HG02981 (cell line): ENCODE measurements around the gene PAPPA2.
"Not testable (repeated sequence)": the region's sequence is repeated elsewhere in the genome, so short reads cannot be mapped to it uniquely, and the experiment has no call there.

Source experiments
- ATAC-seq: cut with Tn5 transposase; IDR thresholded peaks from one replicate; pipeline ENCODE4 v1.9.1; 2021; ENCODE audit warnings: mild to moderate bottlenecking, moderate library complexity; ENCODE audit not compliant: unreplicated experiment

The PAPPA2 gene

DNA sequence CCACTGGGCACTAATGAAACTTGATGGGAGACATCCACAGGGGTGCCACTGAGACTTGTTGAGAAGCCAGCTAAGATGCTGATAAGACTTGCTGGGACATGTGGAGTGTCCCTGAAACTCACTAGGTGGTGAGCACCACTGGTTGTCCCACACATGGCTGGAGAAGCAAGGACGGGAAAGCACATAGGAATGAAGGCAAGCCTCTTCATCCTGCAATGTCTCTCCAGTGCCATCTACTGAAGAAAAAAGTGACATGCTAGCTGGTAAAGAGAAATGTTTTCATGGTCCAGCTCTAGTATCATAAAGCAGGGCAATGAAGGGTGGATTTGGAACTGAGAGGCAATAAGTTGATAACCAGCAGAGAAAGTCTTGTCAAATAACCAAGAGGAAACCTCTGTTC lies 283.0 kb downstream of the PAPPA2 start:
- ATAC-seq, result no peak

DNA sequence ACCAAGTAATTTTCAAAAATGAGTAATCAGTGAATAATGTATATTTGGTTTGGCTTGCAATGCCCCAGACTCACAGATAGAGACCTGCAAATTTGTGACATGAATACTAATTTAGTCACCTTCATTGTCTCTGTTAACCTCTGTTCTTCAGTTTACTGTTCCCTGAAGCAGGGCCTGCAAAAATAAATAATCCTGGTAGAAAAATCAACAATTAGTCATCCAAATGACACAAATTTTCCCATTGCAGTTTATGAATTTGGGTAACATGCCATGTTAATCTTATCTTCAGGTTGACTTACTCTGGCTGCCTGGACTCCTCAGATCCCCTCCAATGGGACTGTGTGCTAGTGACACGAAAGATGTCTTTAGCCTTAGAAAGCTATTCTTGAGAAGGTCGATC lies 289.5 kb downstream of the PAPPA2 start:
- ATAC-seq, result no peak

DNA sequence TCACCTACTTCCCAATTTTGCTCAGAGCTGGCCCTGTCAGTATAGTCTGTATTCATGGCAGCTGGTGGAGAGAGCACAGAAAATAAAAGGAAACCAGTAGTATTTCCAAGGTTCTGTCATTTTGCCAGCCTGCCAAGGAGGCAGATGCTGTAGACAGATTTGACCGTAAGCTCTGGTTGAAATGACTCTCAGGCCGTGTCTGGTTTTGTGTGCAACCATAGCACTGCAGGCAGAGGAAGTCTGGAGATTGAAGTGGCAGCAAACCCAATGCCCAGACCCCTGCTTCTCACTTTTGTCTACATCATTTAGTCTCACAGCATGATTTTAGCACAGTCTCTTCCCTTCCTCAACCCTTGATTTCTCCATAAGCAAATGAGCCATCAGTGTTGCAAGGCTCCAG lies 291.7 kb downstream of the PAPPA2 start:
- no peak for ATAC-seq

DNA sequence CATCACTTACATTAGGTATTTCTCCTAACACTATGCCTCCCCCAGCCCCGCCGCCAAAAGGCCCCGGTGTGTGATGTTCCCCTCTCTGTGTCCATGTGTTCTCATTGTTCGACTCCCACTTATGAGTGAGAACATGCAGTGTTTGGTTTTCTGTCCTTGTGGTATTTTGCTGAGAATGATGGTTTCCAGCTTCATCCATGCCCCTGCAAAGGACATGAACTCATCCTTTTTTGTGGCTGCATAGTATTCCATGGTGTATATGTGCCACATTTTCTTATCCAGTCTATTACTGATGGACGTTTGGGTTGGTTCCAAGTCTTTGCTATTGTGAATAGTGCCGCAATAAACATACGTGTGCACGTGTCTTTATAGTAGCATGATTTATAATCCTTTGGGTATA lies 293.8 kb downstream of the PAPPA2 start:
- not testable (repeated sequence) for ATAC-seq

DNA sequence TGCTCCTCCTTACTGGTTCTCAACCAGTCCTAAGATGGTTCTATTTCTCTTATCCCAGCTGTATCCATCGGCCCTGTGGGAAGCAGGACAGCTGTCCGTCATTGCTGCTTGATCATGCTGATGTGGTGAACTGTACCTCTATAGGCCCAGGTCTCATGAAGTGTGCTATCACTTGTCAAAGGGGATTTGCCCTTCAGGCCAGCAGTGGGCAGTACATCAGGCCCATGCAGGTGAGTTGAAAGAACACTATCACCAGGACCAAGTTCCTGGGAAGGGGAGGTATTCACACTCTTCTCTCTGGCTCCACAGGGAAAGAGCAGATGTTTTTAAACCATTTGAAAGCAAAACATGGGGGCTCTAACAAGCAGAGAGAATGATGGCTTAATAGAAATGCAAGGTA lies 302.6 kb downstream of the PAPPA2 start:
- no peak for ATAC-seq

DNA sequence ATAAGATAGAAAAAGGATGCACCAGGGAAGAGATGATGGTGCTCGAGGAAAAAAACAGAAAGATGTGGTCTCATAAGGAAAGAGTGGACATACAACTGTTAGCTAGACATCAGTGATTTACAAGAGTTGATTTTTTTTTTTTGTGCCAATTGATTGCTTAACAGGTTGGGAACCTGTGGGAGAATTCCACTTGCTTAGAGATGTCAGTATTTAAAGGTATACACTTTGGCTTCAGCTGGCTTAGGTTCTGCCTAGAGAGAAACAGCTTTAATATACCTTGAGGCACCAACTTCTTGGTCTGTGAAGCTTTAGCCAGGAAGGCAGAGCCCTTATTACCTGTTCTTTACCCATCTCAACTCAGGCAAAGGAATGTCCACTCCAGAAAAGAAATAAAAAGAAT lies 303.8 kb downstream of the PAPPA2 start:
- no peak for ATAC-seq

GRCh38 chr1:176767714-176768136 lies 304.8 kb downstream of the PAPPA2 start:
- no peak for ATAC-seq

DNA sequence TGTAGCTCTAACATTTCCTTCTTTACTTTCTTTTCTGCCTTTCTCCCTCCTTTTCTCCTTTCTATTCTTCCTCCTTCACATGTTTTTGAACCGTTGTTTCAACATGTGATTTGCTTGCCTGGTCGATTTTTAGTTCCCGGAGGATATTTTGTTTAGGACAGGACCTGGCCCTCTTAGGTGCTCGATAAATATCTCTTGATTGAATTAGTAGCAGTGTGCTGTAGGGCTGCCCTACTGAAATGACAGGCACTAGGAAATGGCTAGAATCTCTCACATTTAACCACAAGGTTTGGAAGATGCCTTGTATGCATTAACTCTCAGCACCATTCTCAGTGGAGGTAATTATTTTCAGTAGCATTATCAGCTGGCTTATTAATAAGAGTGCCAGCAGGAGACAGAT lies 305.6 kb downstream of the PAPPA2 start:
- ATAC-seq, result no peak

GRCh38 chr1:176770066-176770465 lies 307.1 kb downstream of the PAPPA2 start:
- no peak for ATAC-seq

DNA sequence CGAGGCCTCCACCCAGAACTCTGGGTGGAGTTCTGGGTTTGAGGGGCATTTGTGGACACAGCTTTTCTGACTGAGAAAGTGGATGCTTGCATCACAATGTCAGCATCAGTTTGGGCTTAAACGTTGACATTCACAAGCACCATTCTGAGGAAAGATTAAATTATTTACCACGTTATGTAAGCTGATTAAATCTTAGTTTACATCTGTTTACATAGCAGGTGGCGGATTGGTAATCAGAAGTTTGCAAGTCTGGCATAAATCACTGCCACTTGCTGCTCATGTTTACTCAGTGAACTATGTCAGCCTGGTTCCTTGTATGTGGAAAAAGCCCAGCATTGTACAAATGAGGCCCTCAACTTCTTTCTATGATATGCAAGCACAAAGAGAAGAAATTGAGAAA lies 310.1 kb downstream of the PAPPA2 start:
- ATAC-seq, result no peak

DNA sequence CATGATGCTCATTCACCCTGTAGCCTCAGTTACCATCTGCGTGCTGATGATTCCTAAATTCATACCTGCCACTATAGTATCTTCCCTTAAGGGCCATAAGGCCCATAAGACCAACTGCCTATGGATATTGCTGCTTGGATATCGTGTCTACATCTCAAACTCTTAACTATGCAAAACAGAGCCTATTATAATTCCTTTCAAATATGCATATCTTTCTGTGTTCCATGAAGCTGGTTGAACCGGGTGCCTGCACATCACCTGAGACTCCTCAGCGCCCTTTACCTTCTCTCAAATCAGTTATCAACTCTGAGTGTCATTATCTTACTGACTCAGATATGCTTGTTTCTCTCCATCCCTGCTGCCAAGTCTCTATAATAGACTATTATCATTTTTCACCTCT lies 311.2 kb downstream of the PAPPA2 start:
- ATAC-seq, result no peak

- no peak for ATAC-seq
Measured at GRCh38 chr1:176775378-176775777, 312.4 kb downstream of the PAPPA2 start.

DNA sequence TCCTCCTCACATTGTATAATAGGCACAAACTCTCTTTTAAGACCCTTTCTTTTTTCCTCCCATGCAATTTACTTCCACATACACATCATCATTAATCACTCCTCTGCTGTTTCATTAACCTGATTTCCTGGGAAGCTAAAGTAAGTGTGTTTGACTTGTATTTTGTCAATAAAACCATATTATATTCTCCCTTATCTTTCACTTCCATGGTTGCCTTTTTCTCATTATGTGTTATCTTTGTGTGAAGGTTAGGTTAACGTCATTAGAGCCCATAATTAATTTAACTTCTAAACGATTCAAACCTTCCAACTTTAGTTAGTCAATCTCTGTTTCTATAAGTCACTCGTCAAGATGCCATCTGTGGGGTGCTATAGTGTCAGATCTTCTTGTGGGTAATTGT lies 313.0 kb downstream of the PAPPA2 start:
- ATAC-seq, result no peak

GRCh38 chr1:176778056-176778455 lies 315.1 kb downstream of the PAPPA2 start:
- ATAC-seq, result no peak

DNA sequence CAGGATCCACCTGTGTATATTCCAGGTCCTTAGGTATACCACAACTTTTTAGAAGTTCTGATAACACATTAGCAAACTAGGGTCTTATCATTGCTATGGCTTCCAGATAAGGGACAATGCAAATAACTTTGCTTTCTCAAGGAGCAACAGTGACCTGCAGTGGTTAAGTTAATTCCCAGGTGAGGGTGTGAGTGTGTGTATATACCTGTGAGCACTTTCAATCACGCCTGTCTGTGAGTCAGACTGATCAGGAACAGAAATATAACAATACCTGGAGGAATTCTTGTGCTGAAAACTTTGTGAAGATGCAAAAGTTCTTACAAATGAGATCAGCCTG lies 317.0 kb downstream of the PAPPA2 start:
- no peak for ATAC-seq

GRCh38 chr1:176783309-176783708 lies 320.3 kb downstream of the PAPPA2 start:
- no peak for ATAC-seq

- ATAC-seq, result no peak
Measured at GRCh38 chr1:176785056-176785455, 322.1 kb downstream of the PAPPA2 start.

DNA sequence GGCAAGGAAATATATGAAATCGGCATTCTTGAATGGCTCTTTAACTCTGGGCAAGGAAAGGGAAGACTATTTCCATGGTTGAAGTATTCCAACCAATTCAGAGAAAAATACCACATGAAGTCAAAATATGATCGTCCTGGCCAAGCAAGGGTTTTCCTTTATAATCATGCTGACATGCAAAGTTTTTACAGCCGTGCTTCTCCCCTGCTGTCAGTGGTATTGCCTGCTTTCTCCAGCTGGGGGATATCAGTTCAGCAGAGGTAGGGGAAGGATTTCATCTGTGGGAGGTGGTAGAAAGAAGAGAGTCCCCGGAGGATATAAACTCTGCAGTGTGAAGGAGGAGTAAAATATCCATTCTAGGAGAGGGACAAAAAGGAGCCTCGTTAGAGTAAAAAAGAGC lies 322.8 kb downstream of the PAPPA2 start:
- ATAC-seq, result no peak

DNA sequence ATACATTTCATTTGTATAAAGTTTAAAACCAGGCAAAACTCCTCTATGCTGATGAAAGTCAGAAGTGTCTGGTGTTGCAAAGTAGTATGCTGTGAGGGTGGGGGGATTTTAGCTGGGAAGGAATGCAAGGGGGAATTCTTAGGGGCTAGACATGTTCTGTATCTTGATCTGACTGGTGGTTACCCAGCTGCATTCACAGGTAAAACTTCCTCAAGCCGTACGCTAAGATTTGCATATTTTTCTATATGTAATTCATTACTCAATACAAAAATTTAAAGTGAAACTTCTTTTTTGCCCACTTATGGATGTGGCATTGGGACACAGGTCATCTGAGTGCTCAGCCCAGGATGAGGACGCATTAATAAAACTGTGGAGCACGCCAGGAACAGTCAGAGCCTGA lies 323.3 kb downstream of the PAPPA2 start:
- no peak for ATAC-seq

DNA sequence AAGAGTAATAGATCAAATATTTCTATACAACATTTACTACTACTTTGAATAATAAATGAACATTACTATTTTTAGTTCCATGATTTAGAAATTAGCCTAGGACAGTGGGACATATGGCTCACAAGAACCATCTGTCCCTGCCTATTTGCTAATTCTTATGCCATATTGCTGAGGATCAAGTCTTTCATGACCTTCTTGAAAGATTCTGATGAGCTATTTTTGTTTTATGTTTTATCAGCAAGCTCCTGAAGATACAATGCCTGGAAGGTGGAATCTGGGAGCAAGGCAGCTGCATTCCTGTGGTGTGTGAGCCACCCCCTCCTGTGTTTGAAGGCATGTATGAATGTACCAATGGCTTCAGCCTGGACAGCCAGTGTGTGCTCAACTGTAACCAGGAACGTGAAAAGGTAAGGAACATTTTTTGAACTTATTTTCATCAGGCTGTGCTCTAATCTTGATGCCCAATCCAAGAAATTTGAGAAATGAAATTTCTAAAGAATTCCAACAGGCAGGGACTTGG lies 326.7 kb downstream of the PAPPA2 start:
- no peak for ATAC-seq

DNA sequence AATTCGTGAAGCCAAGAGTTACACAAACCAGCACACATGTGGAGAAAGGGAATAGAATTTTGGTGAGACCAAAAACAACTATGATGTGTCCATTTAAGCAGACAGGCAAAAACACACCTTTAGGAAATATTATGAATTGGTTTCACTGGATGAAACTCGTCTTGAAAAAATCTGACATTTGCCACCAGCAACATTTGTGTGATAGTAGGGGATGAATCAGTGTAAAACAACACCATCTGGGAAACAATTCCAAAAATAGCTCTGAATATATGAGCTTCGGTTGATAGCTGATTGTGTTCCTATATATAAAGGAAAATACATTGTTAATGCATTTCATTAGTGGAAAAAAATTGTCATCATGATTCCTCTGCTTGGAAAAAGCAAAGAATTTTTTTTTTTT lies 327.8 kb downstream of the PAPPA2 start:
- no peak for ATAC-seq

DNA sequence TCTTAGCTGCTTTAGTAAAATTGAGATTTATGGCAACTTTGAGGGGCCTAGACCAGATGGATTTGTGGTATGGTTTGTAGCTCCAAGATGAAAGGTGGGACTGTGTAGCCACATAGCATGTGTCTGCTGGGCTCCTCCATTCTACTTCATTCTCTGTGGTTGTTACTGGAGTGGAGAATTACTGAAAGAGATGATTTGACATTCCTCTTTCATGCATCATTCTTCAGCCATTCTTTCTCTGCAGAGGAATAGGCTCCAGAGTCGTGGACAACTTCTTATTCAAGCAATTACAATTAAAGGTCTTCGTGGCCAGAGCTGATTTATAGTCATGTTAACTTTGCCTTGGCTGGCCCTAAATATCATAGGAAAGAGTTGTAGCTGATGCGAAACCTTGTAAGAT lies 328.9 kb downstream of the PAPPA2 start:
- ATAC-seq, result no peak

- no peak for ATAC-seq
Measured at GRCh38 chr1:176794897-176795508, 332.0 kb downstream of the PAPPA2 start.
